HepG2 (cell line): Measurements from ENCODE around the gene ASMT. TPM values are rescaled to one million over a fixed set of nuclear protein-coding genes. Genes with fewer than 3 reads are reported as not detected.
"Not testable (repeated sequence)": the region's sequence is repeated elsewhere in the genome, so short reads cannot be mapped to it uniquely, and the experiment has no call there.

Experiments used
- ATAC-seq: fragments of 200-7000 bp; cut with Tn5 transposase; 3 replicates; pipeline ENCODE4 v1.9.1; 2020; ENCODE audit warnings: mild to moderate bottlenecking, moderate library complexity
- BruUV-seq: library from RNA; stranded (reverse); fragments of 400-500 nt; replicated peaks from 2 replicates; lab custom pipeline; 2021; lab: Mats Ljungman, UMichigan
- CTCF ChIA-PET: fragments of 300-600 bp; formaldehyde crosslinking; extraction: SDS; loops from one replicate; lab custom pipeline; 2021; ENCODE audit warnings: low total read pairs, inconsistent platforms, low intra/inter-chr PET ratio; lab: Yijun Ruan, JAX
- POLR2A ChIA-PET: fragments of 350-600 bp; sonication (Branson Sonifier 250); formaldehyde crosslinking; loops from one replicate; lab custom pipeline; 2020; ENCODE audit warnings: antibody characterized with exemption, inconsistent platforms; lab: Yijun Ruan, JAX
- DNase-seq: peaks from one replicate; pipeline ENCODE4 v3.0.0-alpha.2; 2015; ENCODE audit warnings: low spot score
- FAIRE-seq: peaks from 3 replicates; lab custom pipeline; 2011; peaks lifted over from hg19 to GRCh38; lab: Jason Lieb, UNC
- H2AFZ ChIP-seq: one replicate; pipeline ENCODE4 v1.6.1; 2011; ENCODE audit warnings: low read length, inconsistent platforms
- H3K27ac ChIP-seq: fragments of 300-600 bp; 3 replicates; pipeline ENCODE4 v1.8.0; 2011; ENCODE audit warnings: mixed run types, mild to moderate bottlenecking, mixed read lengths, low read length, inconsistent platforms; ENCODE audit not compliant: insufficient read depth; ENCODE audit errors: extremely low read length
- H3K27me3 ChIP-seq, 2 experiments: fragments of 200-600 bp in 1 of 2; 2 replicates in 1 of 2; 3 replicates in 1 of 2; pipeline versions ENCODE4 v1.6.0 to v1.8.0; 2011; ENCODE audit warnings: low read length in 2 of 2, mild to moderate bottlenecking in 2 of 2, moderate library complexity in 2 of 2, inconsistent platforms in 1 of 2; ENCODE audit not compliant: insufficient read depth in 2 of 2, control insufficient read depth in 1 of 2
- H3K36me3 ChIP-seq, 2 experiments: fragments of 200-600 bp in 1 of 2; replicated peaks in 1 of 2; 2 replicates in 1 of 2; 3 replicates in 1 of 2; pipeline versions ENCODE4 v1.5.1 to v1.8.0; 2011; ENCODE audit warnings: low read length in 2 of 2, inconsistent platforms in 1 of 2; ENCODE audit not compliant: insufficient read depth in 2 of 2, control insufficient read depth in 1 of 2
- H3K4me1 ChIP-seq: 2 replicates; pipeline ENCODE4 v1.5.1; 2012; ENCODE audit warnings: low read length, inconsistent platforms; ENCODE audit not compliant: insufficient read depth
- H3K4me2 ChIP-seq: 2 replicates; pipeline ENCODE4 v1.6.0; 2011; ENCODE audit warnings: low read depth, low read length, inconsistent platforms
- H3K4me3 ChIP-seq, 3 experiments: fragments of 200-600 bp in 1 of 3; sonication (generic), shearing (Covaris generic) in 1 of 3; replicated peaks in 1 of 3; 2 replicates each; pipeline ENCODE4 v1.5.1; 2011 to 2016; ENCODE audit warnings: low read length in 3 of 3, inconsistent platforms in 2 of 3, low read depth in 2 of 3, mild to moderate bottlenecking in 2 of 3, control low read depth in 1 of 3, mixed read lengths in 1 of 3; ENCODE audit not compliant: insufficient read depth in 1 of 3
- H3K79me2 ChIP-seq: one replicate; pipeline ENCODE4 v1.6.1; 2011; ENCODE audit warnings: low read length, inconsistent platforms; ENCODE audit not compliant: insufficient read depth
- H3K9ac ChIP-seq: 2 replicates; pipeline ENCODE4 v1.6.0; 2011; ENCODE audit warnings: mild to moderate bottlenecking, low read depth, low read length, inconsistent platforms; ENCODE audit not compliant: insufficient read depth
- H3K9me3 ChIP-seq: 2 replicates; pipeline ENCODE4 v1.5.1; 2012; ENCODE audit warnings: mild to moderate bottlenecking, low read length
- H4K20me1 ChIP-seq: 2 replicates; pipeline ENCODE4 v1.6.0; 2011; ENCODE audit warnings: inconsistent platforms, mild to moderate bottlenecking, low read length, moderate library complexity; ENCODE audit not compliant: insufficient read depth
- ARHGAP35 ChIP-seq: sonication (generic); formaldehyde crosslinking; IDR thresholded peaks from 2 replicates; pipeline ENCODE4 v1.9.0; 2022; ENCODE audit warnings: mild to moderate bottlenecking, inconsistent platforms, moderate library complexity, missing genetic modification reagents, borderline replicate concordance
- RAD21 ChIP-seq: fragments of 450-650 bp; formaldehyde crosslinking; IDR thresholded peaks from 2 replicates; pipeline ENCODE4 v1.5.0; 2020; ENCODE audit warnings: mild to moderate bottlenecking
- ZNF577 ChIP-seq: sonication (generic); formaldehyde crosslinking; IDR thresholded peaks from 2 replicates; pipeline ENCODE4 v1.4.0; 2020; ENCODE audit warnings: mild to moderate bottlenecking, low read depth, missing genetic modification reagents, borderline replicate concordance
- WGBS: methylation state at CpG from one replicate; pipeline ENCODE4 v1.1.6; 2017; ENCODE audit warnings: low lambda C conversion rate; 5-methylcytosine and 5-hydroxymethylcytosine counted together
- in situ Hi-C: cut with HindIII; loops from 2 replicates; pipeline ENCODE4 v1.10.0; 2017; ENCODE audit warnings: low pct_unique_long_range_greater_than_20kb; ENCODE audit not compliant: extremely low pct_ligation_motif_present
- intact Hi-C: fragments of 100-400 bp; cut with micrococcal nuclease; formaldehyde crosslinking; loops from one replicate; pipeline ENCODE4 v1.10.0; 2022; ENCODE audit not compliant: unreplicated experiment
- polyA plus RNA-seq, 8 experiments: library from polyadenylated mRNA; depleted of rRNA in 3 of 8; stranded (reverse) in 7 of 8; unstranded in 1 of 8; fragments of >200 nt; fragmentation: Illumina TruSeq in 4 of 8; extraction: Trizol in 4 of 8; gene quantifications; 2 replicates each; pipeline versions ENCODE4 v1.2.1 to v1.2.3, GENCODE V29; 2011 to 2016; ENCODE audit warnings: low read depth in 4 of 8, missing spikeins in 1 of 8, mixed read lengths in 1 of 8; ENCODE audit not compliant: insufficient read depth in 1 of 8
- total RNA-seq, 5 experiments: library from RNA; depleted of rRNA; stranded (reverse); fragments of >200 nt; fragmentation: Illumina TruSeq; extraction: Trizol; gene quantifications; 2 replicates each; pipeline ENCODE4 v1.2.3, GENCODE V29; 2016; ENCODE audit warnings: low read depth in 1 of 5
- TF ChIP-seq, protein P1 (sequence below), 2 experiments: sonication (generic) in 1 of 2; formaldehyde crosslinking in 1 of 2; IDR thresholded peaks; 2 replicates each; pipeline versions ENCODE4 v1.4.0 to v1.6.1; 2016 to 2020; ENCODE audit warnings: borderline replicate concordance in 1 of 2, low read depth in 1 of 2, mild to moderate bottlenecking in 1 of 2, missing genetic modification reagents in 1 of 2

The ASMT gene
- total and polyA plus RNA-seq, 2 of the 13 experiments (the other 11 are each of a cell fraction or from before 2014, with no cell fraction given) = 0.04 TPM; not detected in 1

- POLR2A ChIA-PET, in situ Hi-C loops, H3K4me1 ChIP-seq, H3K9me3 ChIP-seq, H3K4me2 ChIP-seq, H3K27ac ChIP-seq, H3K36me3 ChIP-seq, H3K9ac ChIP-seq, H2AFZ ChIP-seq, H3K79me2 ChIP-seq, CTCF ChIA-PET, H4K20me1 ChIP-seq, intact Hi-C loops, H3K4me3 ChIP-seq, ATAC-seq, DNase-seq, BruUV-seq, H3K27me3 ChIP-seq, FAIRE-seq: not testable (repeated sequence)
- 28% methylated on average over 5 of the region's 8 CpGs for WGBS
Observed at GRCh38 chrX:1684883-1685282, 70.0 kb downstream of the ASMT start.

- H3K27ac ChIP-seq, ATAC-seq, DNase-seq, H4K20me1 ChIP-seq, intact Hi-C loops, H3K4me3 ChIP-seq, H2AFZ ChIP-seq, POLR2A ChIA-PET, H3K36me3 ChIP-seq, H3K4me1 ChIP-seq, H3K4me2 ChIP-seq, H3K9ac ChIP-seq, H3K9me3 ChIP-seq, H3K27me3 ChIP-seq, in situ Hi-C loops, BruUV-seq, CTCF ChIA-PET, H3K79me2 ChIP-seq: not testable (repeated sequence)
- 100% methylated on average over 1 of the region's 3 CpGs for WGBS
- peak; percentile 61 for FAIRE-seq
Observed at GRCh38 chrX:1685444-1685880, 70.6 kb downstream of the ASMT start.

- no peak overlapping the region for H3K9ac ChIP-seq
- no peaks in the 10 kb centered on the region for H3K4me1 ChIP-seq
- ChIA-PET POLR2A (no interaction called here), CTCF (no interaction called here)
- H3K27me3 ChIP-seq = no peaks in the 10 kb centered on the region
- TF ChIP-seq RAD21 (CRISPR knock-in tag) = no peak
- TF ChIP-seq, protein P1, sequence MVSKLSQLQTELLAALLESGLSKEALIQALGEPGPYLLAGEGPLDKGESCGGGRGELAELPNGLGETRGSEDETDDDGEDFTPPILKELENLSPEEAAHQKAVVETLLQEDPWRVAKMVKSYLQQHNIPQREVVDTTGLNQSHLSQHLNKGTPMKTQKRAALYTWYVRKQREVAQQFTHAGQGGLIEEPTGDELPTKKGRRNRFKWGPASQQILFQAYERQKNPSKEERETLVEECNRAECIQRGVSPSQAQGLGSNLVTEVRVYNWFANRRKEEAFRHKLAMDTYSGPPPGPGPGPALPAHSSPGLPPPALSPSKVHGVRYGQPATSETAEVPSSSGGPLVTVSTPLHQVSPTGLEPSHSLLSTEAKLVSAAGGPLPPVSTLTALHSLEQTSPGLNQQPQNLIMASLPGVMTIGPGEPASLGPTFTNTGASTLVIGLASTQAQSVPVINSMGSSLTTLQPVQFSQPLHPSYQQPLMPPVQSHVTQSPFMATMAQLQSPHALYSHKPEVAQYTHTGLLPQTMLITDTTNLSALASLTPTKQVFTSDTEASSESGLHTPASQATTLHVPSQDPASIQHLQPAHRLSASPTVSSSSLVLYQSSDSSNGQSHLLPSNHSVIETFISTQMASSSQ (IDR thresholded peaks at IDR 0.05; ENCODE audit: low read depth) = no peak
- TF ChIP-seq, protein P1 (CRISPR knock-in tag; IDR thresholded peaks at IDR 0.05; ENCODE audit: borderline replicate concordance) = no peak
- TF ChIP-seq ZNF577 (CRISPR knock-in tag) = no peak
- TF ChIP-seq ARHGAP35 (CRISPR knock-in tag) = no peak
- BruUV-seq = no TSS peak
- H3K4me2 ChIP-seq = no peak overlapping the region
- no peak for DNase-seq
- no peak for FAIRE-seq
- no peaks in the 10 kb centered on the region for H3K36me3 ChIP-seq
- no peak overlapping the region for H3K27ac ChIP-seq
- H2AFZ ChIP-seq = no peak overlapping the region
- H3K4me3 ChIP-seq = no peak overlapping the region
- intact Hi-C loops (no loop called here), in situ Hi-C loops (no loop called here)
- no peaks in the 10 kb centered on the region for H3K9me3 ChIP-seq
- ATAC-seq = no peak
- no peaks in the 10 kb centered on the region for H4K20me1 ChIP-seq
- no peaks in the 10 kb centered on the region for H3K79me2 ChIP-seq
- WGBS = 58% methylated on average over 2 of the region's 2 CpGs
Observed at GRCh38 chrX:1686642-1687041, 71.8 kb downstream of the ASMT start.
